GM19043 (cell line): Measurements from ENCODE around the gene CYTH4.
"Not testable (repeated sequence)": the region's sequence is repeated elsewhere in the genome, so short reads cannot be mapped to it uniquely, and the experiment has no call there.

Experiments used
- ATAC-seq: cut with Tn5 transposase; IDR thresholded peaks from one replicate; pipeline ENCODE4 v1.9.1; 2021; ENCODE audit warnings: low read depth; ENCODE audit not compliant: unreplicated experiment

The CYTH4 gene

DNA sequence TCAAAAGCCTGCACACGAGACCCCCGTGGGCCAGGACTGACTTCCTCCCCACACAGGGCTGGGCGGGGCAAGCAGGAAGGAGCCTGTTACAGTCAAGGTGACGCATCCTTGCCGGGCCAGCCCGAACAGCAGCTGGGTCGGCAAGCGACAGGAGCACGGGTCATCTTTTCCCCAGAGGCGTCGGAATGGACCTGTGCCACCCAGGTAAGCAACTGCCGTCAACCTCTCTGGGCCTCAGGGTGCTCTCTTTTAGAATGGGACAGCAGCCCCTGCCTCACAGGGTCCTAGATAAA lies at the start of gene CYTH4:
CYTH4 (plus strand) TSS at position 124 of the 293 bp plus-strand sequence; CDS start at position 186, 62 bp downstream.
- peak; percentile 65 for ATAC-seq

- ATAC-seq: not testable (repeated sequence)
Observed at GRCh38 chr22:37233371-37233750, 48.9 kb upstream of the CYTH4 start.

DNA sequence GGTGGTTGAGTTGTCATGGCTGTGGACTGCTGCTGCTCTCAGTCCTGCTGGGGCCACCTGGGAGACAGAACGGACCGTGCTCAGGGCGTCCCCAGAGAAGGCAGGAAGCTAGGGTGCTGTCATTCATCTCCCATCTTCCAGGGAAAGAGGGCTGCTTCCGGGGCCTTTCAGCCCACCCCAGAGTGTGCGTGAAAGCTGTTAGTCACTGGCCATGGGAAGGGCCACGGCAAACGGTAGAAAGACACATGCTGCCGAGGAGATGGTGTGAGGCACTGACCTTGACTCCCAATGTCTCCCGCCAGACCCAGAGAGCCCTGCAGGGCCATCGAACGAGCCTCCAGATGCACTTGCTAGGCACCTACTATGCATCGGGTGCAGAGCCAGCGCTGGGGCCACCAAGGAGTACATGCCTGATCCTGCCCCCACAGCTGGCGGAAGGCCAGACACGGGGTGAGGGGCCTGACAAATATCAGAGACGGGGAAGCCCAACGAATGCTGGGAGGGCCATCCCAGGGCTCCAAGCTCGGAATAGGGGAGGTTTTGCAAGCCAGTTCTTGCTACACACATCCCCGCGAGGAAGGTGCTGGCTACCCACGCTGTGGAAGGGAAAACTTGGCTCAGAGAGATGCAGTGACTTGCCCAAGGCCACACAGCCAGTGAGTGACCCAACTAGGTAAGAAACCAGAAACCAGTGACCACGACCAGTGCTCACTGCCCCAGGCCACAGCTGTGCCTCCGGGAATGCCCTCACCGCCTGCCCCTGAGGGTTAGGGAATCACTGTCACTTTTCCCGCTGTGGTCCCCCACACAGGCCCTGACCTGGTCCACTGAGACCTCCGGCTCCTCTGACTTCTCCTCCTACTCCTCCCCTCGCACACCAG lies 48.3 kb upstream of the CYTH4 start:
- no peak for ATAC-seq

GRCh38 chr22:37234736-37235711 lies 47.3 kb upstream of the CYTH4 start:
- no peak for ATAC-seq

GRCh38 chr22:37235897-37236607 lies 46.3 kb upstream of the CYTH4 start:
- no peak for ATAC-seq

DNA sequence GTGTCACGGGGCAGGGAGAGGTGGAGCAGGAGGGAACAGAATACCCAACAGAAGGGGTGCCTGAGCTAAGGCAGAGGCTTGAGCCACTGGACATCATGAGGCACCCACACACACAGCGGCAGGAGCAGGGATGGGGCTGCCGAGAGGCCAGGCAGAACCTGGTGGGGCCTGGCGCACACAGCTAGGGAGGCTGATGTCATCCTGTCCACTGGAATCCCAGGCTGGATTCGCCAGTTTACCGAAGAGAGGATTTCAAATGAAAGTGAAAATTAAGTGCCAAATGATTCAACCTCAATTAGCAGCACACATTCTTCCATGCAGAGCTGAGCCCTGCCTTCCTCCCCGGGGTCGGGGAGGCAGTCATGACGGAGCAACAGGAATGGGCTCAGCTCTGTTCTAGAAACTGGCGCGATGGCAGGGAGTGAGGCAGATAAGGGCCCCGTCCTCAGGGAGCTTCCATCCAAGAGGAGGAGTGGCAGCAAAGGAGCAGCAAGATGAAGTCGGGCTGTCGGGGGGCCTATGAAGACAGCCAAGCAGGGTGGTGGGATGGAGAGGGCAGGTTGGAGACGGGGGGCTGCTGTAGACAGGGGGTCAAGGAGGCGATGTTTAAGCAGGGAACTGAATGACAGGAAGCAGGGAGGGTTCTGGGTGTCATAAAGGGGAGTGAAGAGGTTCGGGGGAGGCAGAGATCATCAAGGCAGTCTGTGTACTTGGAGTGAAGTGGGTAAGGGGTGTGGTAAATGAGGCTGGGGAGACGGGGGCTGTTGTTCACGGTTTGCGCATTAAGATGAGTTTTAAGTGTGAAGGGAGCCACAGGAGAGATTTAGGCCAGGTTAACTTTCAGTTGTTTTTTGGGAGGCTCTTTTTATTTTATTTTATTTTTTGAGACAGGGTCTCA lies 44.7 kb upstream of the CYTH4 start:
- no peak for ATAC-seq

DNA sequence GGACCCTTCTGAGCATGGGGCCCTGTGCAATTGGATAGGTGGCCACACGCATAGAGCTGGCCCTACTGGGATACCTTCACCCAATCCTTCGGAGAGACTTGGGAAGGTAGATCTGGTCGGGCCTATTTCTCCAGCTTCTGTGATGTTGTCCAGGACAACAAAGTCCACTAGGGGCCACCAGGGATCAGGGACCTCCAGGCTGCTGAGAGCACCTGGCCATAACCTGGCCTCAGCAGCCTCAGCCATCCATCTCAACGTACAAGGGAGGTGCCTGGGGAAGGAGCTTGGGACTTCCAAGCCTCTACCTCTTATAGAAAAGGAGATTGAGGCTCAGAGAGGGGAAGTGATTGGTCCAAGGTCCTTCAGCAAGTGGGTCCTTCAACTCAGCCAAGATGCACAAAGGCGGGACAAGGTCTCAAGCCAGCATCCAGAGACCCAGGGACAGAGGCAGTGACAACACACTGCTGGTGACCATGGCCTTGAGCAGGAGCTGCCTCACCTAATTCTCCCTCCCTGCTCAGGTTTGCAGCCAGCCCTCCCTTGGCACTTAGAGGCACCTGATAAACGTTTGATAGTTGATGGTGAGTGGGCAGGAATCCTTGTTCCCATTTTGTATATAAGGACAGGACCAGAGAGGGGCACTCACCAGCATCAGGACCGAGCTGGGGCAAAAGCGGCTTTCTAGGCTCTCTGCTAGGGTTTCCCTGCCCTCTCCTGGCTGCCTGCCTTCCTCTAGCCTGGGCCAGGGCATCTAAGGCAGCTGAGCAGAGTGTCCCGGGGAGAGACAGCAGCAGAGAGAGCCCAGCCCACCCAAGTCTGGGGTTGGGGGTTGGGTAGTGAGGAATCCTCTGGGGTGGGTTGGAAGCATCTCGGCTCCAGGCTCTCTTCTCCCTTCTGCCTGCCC lies 42.7 kb upstream of the CYTH4 start:
- no peak for ATAC-seq

DNA sequence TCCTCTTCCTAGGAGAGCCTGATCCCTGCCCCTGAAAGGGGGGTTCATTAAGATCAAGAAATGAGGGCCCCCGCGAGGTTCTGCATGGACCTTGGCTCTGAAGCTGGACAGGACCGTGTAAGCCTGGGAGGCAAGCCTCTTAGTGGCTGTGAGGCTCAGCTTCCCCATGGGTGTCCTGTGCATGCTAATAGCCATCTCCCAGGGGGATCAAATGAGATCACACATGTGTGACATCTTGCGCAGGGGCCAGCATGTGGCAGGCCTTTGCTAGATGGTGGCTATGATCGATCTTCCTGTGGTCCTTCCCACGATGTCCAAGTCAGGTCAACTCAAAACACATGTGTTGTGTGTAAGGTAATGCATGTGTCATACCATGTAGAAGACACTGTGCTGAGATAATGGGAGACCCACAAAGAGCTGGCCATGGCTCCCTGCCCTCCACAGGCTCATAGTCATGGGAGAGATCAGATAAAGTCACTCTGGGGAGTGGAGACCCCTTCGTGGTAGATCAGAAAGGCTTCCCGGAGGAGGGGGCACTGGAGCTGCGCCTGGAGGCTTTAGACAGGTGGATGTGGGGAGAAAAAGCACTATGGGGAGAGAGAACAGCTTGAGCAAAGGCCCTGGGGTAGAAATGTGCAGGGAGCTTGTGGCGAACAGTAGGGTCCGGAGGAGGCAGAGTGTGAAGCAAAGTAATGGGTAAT lies 41.9 kb upstream of the CYTH4 start:
- ATAC-seq: no peak

DNA sequence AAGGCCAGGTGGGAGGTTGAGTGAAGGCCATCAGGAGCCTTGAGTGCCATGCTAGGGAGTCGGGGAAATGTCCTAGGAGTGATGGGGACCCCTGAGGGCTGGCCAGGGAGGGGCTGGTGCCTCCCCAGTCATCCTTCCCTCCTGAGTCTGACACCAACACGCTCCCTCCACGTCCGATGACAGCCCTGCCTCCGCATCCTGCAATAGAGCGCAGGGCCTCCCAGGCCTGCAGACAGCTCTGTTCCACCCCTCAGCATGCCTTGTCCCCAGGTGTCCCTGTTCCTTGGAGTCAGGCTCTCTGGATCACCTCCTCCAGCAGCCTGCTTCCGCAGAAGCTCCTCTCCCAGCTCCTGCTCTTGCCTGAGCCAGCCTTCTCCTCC lies 41.4 kb upstream of the CYTH4 start:
- no peak for ATAC-seq

GRCh38 chr22:37241351-37242142 lies 40.8 kb upstream of the CYTH4 start:
- no peak for ATAC-seq

DNA sequence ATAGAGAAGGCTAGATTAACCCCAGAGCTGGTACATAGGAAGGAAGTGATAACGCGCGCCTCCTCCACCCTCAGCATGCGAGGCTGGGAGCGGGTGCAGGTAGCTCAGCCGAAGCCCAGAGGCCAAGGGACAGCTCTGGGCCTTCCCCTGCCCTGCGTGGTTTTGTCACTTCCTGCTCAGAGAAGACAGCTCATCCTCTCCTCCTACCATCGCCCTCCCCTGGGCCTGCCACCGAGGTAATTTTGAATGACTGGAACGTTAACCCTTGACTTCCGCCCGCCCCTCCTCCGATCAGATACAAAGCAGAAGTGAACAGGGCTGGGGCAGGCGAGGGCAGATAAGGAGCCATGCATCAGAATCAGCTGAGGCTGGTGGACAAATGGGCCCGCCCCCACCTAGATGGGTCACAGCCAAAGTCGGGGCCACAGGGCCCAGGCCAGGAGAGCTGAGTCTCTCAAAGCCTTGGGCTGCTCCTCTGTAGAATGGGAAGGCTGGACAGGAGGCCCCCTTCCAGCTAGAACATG lies 39.9 kb upstream of the CYTH4 start:
- peak; percentile 61 for ATAC-seq

- ATAC-seq: no peak
Observed at GRCh38 chr22:37243402-37244113, 38.8 kb upstream of the CYTH4 start.

- ATAC-seq: no peak
Observed at GRCh38 chr22:37244114-37244921, 38.0 kb upstream of the CYTH4 start, which contains the start of gene RAC2. RAC2 (minus strand) TSS chr22:37244269; CDS start chr22:37244148, 121 bp downstream.

DNA sequence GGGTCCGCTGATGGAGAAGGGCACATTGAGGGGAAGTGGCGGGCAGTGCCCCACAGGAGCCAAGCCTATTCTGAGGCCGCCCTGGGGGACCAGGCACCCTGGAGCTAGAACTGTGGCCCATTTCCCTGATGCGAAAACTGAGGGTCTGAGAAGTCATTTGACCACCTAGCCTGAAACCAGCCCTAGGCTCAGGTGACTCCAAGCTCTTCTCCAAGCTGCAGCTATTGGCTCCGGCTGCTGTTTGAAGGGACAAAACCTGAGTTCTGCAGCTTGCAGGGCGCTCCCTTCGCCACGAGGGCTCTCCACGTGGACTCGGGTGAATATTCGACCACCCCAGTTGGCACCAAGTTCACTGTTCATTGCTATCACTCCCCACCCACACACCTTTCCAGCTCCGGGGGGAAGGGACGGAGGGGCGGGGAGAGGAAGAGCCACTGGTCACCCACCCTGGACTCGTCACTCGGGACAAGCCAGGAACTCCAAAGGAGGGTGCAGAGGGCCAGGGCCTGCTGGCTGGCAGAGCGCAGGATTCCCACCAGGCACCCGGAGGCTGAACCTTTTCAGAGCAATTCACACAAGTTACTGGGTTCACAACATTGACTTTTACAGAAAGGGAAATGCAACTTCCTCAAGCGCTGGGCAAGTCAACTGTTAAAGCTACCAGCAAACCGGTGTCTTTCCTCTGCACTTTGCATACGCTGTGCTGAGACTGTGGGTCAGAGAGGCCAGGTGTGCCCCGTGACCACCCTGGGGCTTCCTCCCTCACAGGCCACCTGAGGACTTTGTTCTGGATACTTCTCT lies 37.2 kb upstream of the CYTH4 start:
- no peak for ATAC-seq

DNA sequence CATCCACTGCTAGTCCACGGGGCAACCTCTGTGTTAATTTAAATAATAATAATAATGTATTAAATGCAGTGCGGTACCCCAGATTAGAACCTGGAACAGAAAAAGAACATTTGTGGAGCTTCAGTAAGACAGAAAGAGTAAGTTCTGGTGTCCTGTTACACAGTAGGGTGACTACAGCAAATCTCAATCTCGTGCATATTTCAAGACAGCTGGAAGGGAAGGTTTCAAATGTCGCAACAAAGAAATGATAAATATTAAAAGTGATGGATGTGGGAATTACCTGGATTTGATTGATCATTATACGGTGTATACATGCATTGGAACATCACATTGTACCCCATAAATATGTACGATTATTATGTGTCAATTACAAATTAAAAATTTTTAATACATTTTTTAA lies 36.6 kb upstream of the CYTH4 start:
- ATAC-seq: no peak
